K562 (cell line): ENCODE data around the gene RPS23. TPM values are rescaled to one million over a fixed set of nuclear protein-coding genes. Genes with fewer than 3 reads are reported as not detected.

Experiments
- ASH1L ChIP-seq: fragments of 450-650 bp; IDR thresholded peaks from 2 replicates; pipeline ENCODE4 v1.6.1; 2018; ENCODE audit warnings: borderline replicate concordance, mild to moderate bottlenecking, low read depth; ENCODE audit not compliant: partially characterized antibody
- FIP1L1 ChIP-seq: fragments of 200-400 bp; formaldehyde crosslinking; IDR thresholded peaks from 2 replicates; pipeline ENCODE4 v1.6.1; 2018; ENCODE audit warnings: mild to moderate bottlenecking, low read depth, low read length; ENCODE audit not compliant: poor library complexity, severe bottlenecking
- FOXJ2 ChIP-seq: fragments of 200-800 bp; sonication (Bioruptor generic); IDR thresholded peaks from 2 replicates; pipeline ENCODE4 v1.6.1; 2016; ENCODE audit warnings: missing genetic modification characterization, missing compliant biosample characterization
- GTF3C2 ChIP-seq: IDR thresholded peaks from 3 replicates; pipeline ENCODE4 v1.6.1; 2011; ENCODE audit warnings: borderline replicate concordance, mild to moderate bottlenecking, moderate library complexity; ENCODE audit not compliant: insufficient read length; ENCODE audit errors: extremely low read depth
- MCM2 ChIP-seq: fragments of 450-650 bp; IDR thresholded peaks from 2 replicates; pipeline ENCODE4 v1.6.1; 2017; ENCODE audit warnings: low read depth, mild to moderate bottlenecking
- NFATC3 ChIP-seq: fragments of 450-650 bp; IDR thresholded peaks from 2 replicates; pipeline ENCODE4 v1.6.1; 2017; ENCODE audit warnings: mild to moderate bottlenecking
- NFRKB ChIP-seq: fragments of 450-650 bp; IDR thresholded peaks from 2 replicates; pipeline ENCODE4 v1.6.1; 2016; ENCODE audit warnings: low read depth
- POLR2B ChIP-seq: fragments of 450-650 bp; IDR thresholded peaks from 2 replicates; pipeline ENCODE4 v1.6.1; 2018; ENCODE audit warnings: low read depth; ENCODE audit not compliant: partially characterized antibody
- RFX1 ChIP-seq: fragments of 450-650 bp; IDR thresholded peaks from 2 replicates; pipeline ENCODE4 v1.6.1; 2016; ENCODE audit warnings: mild to moderate bottlenecking, moderate library complexity
- ZNF175 ChIP-seq: fragments of 200-800 bp; sonication (Bioruptor generic); IDR thresholded peaks from 2 replicates; pipeline ENCODE4 v1.6.1; 2016; ENCODE audit warnings: low read depth, mild to moderate bottlenecking, missing genetic modification characterization, missing compliant biosample characterization
- ZNF212 ChIP-seq: fragments of 450-650 bp; formaldehyde crosslinking; IDR thresholded peaks from 2 replicates; pipeline ENCODE4 v1.4.0; 2020; ENCODE audit warnings: mild to moderate bottlenecking
- polyA plus RNA-seq, 8 experiments: library from polyadenylated mRNA; depleted of rRNA in 4 of 8; stranded (reverse) in 5 of 8; unstranded in 3 of 8; fragments of >200 nt; fragmentation: Nextera tagmentation in 2 of 8; fragmentation: Illumina TruSeq in 1 of 8; extraction: Ambion mirVana in 2 of 8; extraction: Trizol in 1 of 8; gene quantifications; 2 replicates each; pipeline versions ENCODE4 v1.2.1 to v1.2.3, GENCODE V29; 2011 to 2014; ENCODE audit warnings: inconsistent platforms in 1 of 8, missing spikeins in 1 of 8
- total RNA-seq, 7 experiments: library from RNA; depleted of rRNA in 6 of 7; stranded (reverse); fragments of >200 nt in 6 of 7; fragmentation: Illumina TruSeq in 2 of 7; extraction: Trizol in 2 of 7; gene quantifications; 2 replicates each; pipeline versions ENCODE4 v1.2.1 to v1.2.3, GENCODE V29; 2011 to 2021; ENCODE audit warnings: low replicate concordance in 1 of 7
- TF ChIP-seq, protein P1 (sequence below): fragments of 200-600 bp; sonication (generic); IDR thresholded peaks from one replicate; pipeline ENCODE4 v1.6.1; 2012; ENCODE audit warnings: mild to moderate bottlenecking, low read depth, low read length, inconsistent platforms

RPS23 gene
- total and polyA plus RNA-seq, 9 of the 15 experiments (the other 6 are each of a cell fraction or from before 2014, with no cell fraction given), result 3,252 to 10,689 (median 6,302) TPM

DNA sequence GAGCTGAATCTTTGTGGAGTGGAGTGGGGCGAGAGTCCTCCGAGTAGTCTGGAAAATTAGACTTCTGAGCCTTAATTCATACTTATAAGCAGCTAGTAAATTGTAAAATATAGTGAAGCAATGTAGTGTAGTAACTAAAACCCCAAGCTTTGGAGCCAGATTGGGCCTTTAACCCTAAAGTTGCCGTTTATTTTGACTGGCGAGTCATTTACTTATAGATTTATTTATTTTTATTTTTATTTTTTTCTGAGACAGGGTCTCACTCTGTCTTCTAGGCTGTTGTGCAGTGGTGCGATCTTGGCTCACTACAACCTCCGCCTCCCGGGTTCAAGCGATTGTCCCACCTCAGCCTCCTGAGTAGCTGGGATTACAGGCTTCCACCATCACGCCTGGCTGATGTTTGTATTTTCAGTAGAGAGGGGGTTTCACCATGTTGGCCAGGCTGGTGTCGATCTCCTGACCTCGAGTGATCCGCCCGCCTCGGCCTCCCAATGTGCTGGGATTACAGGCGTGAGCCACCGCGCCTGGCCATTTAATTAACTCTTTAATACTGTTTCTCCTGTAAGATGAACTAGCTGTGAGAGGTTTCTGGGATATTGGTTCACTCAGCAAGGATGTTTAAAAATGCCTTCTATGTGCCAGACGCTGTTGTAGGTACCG is 687 bp upstream of the RPS23 start (continued):
- TF ChIP-seq ASH1L (peak; percentile 19), NFATC3 (0 out of 2 replicates have a peak, but pooled peaks have one; percentile 57), MCM2 (no peak), FIP1L1 (no peak), FOXJ2 (tag) (no peak), POLR2B (peak; percentile 84), RFX1 (no peak), GTF3C2 (no peak), ZNF175 (0 out of 2 replicates have a peak, but pooled peaks have one; percentile 11), NFRKB (peak; percentile 34; the same call in 1 of the 2 replicates), ZNF212 (CRISPR knock-in tag) (0 out of 2 replicates have a peak, but pooled peaks have one; percentile 13)
- TF ChIP-seq, protein P1, sequence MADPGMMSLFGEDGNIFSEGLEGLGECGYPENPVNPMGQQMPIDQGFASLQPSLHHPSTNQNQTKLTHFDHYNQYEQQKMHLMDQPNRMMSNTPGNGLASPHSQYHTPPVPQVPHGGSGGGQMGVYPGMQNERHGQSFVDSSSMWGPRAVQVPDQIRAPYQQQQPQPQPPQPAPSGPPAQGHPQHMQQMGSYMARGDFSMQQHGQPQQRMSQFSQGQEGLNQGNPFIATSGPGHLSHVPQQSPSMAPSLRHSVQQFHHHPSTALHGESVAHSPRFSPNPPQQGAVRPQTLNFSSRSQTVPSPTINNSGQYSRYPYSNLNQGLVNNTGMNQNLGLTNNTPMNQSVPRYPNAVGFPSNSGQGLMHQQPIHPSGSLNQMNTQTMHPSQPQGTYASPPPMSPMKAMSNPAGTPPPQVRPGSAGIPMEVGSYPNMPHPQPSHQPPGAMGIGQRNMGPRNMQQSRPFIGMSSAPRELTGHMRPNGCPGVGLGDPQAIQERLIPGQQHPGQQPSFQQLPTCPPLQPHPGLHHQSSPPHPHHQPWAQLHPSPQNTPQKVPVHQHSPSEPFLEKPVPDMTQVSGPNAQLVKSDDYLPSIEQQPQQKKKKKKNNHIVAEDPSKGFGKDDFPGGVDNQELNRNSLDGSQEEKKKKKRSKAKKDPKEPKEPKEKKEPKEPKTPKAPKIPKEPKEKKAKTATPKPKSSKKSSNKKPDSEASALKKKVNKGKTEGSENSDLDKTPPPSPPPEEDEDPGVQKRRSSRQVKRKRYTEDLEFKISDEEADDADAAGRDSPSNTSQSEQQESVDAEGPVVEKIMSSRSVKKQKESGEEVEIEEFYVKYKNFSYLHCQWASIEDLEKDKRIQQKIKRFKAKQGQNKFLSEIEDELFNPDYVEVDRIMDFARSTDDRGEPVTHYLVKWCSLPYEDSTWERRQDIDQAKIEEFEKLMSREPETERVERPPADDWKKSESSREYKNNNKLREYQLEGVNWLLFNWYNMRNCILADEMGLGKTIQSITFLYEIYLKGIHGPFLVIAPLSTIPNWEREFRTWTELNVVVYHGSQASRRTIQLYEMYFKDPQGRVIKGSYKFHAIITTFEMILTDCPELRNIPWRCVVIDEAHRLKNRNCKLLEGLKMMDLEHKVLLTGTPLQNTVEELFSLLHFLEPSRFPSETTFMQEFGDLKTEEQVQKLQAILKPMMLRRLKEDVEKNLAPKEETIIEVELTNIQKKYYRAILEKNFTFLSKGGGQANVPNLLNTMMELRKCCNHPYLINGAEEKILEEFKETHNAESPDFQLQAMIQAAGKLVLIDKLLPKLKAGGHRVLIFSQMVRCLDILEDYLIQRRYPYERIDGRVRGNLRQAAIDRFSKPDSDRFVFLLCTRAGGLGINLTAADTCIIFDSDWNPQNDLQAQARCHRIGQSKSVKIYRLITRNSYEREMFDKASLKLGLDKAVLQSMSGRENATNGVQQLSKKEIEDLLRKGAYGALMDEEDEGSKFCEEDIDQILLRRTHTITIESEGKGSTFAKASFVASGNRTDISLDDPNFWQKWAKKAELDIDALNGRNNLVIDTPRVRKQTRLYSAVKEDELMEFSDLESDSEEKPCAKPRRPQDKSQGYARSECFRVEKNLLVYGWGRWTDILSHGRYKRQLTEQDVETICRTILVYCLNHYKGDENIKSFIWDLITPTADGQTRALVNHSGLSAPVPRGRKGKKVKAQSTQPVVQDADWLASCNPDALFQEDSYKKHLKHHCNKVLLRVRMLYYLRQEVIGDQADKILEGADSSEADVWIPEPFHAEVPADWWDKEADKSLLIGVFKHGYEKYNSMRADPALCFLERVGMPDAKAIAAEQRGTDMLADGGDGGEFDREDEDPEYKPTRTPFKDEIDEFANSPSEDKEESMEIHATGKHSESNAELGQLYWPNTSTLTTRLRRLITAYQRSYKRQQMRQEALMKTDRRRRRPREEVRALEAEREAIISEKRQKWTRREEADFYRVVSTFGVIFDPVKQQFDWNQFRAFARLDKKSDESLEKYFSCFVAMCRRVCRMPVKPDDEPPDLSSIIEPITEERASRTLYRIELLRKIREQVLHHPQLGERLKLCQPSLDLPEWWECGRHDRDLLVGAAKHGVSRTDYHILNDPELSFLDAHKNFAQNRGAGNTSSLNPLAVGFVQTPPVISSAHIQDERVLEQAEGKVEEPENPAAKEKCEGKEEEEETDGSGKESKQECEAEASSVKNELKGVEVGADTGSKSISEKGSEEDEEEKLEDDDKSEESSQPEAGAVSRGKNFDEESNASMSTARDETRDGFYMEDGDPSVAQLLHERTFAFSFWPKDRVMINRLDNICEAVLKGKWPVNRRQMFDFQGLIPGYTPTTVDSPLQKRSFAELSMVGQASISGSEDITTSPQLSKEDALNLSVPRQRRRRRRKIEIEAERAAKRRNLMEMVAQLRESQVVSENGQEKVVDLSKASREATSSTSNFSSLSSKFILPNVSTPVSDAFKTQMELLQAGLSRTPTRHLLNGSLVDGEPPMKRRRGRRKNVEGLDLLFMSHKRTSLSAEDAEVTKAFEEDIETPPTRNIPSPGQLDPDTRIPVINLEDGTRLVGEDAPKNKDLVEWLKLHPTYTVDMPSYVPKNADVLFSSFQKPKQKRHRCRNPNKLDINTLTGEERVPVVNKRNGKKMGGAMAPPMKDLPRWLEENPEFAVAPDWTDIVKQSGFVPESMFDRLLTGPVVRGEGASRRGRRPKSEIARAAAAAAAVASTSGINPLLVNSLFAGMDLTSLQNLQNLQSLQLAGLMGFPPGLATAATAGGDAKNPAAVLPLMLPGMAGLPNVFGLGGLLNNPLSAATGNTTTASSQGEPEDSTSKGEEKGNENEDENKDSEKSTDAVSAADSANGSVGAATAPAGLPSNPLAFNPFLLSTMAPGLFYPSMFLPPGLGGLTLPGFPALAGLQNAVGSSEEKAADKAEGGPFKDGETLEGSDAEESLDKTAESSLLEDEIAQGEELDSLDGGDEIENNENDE, result no peak
